Measurements from ENCODE around the gene PDGFRB.

Gene PDGFRB

GRCh38 chr5:150080696-150081435 is 74.8 kb downstream of the PDGFRB start:
- no peak for DNase-seq

DNA sequence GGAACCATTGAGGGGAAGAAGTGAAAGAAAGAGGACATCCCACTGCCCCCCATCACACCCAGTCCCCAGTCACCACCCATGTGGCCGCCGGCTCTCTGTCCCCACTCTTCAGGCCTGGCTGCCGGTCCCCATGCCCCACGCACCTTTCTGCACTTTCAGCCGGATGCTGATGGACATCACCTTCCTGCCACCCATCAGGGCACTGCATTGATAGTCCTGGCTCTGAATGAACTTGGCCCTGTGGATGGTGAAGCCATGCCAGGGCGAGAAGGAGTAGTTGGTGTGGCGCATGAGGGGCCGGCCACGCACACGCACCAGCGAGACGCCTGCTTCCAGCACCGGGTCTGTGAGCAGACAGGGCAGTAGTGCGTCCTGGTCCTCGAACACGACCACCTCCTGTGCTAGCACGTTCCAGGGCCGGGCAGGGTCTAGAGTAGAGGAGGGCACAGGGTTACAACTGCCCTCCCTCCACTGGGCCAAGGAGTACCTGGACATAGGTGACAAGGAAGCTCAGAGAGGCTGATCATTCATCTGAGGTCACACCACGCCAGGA is 75.7 kb downstream of the PDGFRB start:
- no peak for DNase-seq

DNA sequence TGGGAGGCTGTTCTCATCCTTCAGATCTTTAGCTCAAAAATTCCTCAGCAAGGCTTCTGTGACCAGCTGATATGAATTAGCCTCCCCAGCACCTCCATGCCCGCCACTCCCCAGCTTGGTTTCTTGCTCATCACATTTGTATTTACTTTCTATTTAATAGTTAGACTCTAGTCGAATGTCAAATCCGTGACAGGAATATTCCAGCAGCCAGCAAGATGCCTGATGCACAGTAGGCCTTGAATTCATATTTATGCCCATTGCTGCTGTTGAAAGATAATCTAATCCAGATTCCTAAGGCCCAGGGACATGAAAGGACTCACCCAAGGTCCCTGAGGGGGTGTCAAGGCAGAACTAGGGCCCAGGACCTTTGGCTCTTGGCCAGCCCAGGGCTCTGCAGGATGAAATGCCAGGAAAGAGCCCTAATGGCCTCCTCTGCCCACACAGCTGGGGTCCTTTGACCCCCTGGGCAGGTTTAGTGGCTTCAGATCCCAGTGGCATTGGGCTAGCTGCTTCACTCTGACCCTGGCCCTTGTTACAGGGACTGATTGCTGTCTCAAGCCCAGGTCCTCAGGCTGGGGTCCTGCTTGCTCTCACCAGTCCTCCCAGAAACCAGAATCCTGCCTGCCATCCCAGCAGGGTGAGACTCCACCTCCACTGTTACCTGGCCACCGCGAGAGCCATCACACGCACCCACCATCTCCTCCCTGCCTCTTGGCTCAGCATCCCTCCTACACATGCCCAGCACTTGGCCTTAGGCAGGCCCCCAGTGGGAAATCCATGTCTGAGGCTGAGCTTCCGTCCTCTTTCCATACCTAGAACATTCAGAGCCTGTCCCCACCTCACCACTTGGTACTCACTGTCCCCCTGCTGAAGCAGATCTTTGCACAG is 76.6 kb downstream of the PDGFRB start:
- DNase-seq, result no peak

- DNase-seq, result no peak
Measured at GRCh38 chr5:150077996-150078801, 77.4 kb downstream of the PDGFRB start.

DNA sequence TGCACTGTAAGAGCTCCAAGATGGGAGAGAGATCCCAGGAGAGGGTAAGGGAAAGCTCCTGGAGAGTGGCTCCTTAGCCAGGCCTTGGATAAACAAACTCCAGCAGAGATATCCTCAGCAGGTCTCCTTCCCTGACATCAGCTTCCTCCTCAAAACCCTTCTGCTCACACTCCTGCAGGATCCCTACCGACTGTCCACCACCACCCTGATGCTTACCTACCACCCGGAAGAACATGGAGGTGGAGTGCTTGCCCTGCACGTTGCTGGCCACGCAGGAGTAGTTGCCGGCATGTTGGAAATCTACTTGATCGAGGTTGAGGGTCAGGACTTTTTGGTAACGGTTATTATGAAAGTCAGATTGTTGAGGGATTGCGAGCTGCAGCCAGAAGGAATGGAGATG is 78.6 kb downstream of the PDGFRB start:
- DNase-seq, result no peak

DNA sequence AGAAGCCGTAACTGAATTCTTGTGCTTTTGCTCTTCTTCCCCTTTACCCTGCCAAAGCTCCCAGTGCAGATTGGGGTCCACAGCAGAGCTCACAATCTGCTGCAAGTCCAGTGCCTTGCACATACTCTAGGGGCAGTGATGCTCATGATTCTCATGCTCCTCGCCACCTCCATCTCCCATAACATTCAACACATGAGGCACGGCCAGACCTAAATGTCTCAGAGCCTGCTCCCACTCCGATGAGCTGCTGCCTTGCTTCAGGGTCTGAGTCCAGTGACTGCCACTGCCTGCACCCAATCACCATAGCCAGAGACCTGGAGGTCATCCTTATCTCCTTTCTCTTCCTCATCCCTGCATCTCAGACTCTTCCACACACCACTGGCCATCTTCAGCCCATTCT is 79.8 kb downstream of the PDGFRB start:
- no peak for DNase-seq

DNA sequence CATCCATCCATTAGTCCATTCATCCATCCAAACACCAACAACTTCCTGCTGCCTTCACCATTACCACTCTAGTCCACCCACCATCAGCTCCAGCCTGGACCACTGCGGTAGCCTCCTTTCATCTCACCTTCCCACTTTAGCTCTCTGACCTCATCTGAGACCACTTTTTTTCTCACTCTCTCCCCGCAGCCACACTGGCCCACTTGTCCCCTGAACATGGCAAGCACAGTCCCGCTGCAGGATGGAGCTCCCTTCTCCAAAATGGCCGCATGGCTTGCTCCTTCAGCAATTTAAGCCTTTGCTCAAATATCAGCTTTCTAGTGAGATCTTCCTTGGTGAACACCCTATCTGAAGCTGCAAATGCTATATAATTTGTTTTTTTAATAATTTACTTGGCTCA is 80.4 kb downstream of the PDGFRB start:
- no peak for DNase-seq

GRCh38 chr5:150073677-150074076 is 82.0 kb downstream of the PDGFRB start:
- DNase-seq, result no peak

DNA sequence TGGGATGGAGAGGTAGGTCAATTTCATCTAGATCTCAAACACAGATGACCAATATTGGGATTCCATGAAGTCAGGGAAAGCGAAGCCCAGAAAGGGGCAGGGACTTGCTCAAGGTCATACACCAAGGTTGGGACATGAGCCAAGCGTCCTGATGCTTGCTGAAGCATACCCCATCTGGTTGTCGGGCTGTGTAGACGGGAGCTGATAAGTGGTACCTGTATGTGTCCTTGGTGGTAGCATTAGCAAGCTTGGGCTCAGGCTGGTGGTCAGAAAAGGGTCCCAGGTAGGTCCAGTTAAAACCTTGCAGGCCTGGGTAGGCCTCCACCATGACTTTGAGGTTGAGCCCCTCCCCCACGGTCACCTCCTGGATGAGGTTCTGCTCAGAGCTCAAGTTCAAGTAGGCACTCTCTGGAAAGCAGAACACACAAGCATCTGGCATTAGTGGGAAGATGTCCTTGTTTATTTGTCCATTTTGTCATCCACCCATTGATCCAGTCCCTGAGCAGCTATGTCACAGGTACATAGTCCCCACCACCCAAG is 82.5 kb downstream of the PDGFRB start:
- no peak for DNase-seq

DNA sequence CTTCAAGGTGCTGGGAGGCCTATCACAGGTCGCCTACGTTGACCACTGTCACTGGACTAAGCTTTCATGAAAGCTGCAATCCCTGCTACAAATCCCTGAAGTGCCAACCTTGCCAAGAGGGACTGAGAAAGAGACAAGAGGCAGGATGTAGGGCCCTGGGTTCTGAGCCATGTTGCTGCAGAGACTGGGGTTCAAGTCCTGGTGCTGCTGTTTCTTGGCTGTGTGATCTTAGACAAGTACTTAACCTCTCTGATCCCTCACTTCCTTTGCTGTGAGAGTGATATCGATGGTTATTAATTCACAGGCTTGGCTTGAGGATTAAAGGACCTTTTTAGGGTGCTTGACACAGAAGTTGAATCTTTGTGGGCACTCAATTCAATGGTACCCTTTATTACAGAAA is 84.8 kb downstream of the PDGFRB start:
- DNase-seq, result no peak

- DNase-seq, result no peak
Measured at GRCh38 chr5:150069672-150070627, 85.7 kb downstream of the PDGFRB start.

DNA sequence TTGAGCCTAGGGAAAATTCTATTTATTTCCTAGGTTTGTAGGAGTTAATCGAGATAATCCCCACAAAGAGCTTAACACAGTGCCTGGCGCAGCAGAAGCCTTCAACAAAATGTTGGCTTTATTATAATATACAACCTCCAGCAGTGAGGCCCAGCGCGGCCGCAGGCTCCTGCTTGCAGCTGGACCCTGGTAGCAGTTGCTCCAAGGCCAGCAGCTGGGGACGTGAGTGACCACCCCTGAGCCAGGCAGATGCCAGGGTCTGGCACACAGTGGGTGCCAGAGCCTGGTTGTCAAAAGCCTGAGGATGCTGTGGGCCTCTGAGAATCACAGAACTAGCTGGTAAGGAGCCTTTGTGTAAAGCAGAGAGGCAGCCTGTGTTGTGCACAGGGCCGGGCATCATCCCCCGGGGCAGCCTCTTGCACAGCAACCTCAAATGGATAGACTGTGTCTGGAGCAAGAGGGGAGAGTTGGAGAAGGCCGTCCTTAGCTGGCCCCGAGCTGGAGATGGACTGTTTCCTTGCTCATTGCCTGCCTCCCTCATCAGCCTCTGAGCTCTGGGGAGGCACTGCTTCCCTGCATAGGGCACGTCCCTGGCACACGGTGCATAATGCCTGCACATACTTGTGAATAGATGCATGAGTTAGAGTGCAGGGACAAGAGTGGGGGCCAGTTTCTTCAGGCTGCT is 86.5 kb downstream of the PDGFRB start:
- DNase-seq, result no peak

GRCh38 chr5:150068472-150068871 is 87.2 kb downstream of the PDGFRB start:
- DNase-seq, result no peak

GRCh38 chr5:150068071-150068470 is 87.6 kb downstream of the PDGFRB start:
- no peak for DNase-seq

DNA sequence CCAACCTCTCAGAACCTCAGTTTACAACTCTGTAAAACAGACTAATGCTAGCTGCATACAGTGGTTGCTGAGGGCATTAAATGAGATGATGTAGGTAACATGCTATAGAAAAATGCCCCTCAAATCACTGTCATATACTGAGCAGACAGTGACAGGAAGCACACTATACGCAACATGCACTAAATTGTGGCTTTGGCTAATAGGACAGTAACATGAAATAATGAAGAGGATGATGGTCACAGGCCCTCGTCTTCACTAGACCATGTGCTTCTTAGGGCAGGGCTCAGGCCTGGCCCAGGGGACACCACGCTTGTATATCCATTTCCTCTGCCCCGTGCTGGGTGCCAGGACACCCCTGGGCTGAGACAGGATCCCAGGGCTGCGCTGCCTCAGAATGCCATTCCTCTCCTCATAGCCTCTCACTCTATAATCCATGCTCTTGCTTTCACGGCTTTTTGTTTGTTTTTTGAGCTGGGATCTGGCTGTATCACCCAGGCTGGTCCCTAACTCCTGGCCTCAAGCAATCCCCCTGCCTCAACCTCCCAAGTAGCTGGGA is 88.2 kb downstream of the PDGFRB start:
- DNase-seq, result no peak

GRCh38 chr5:150066901-150067396 is 88.7 kb downstream of the PDGFRB start:
- no peak for DNase-seq

DNA sequence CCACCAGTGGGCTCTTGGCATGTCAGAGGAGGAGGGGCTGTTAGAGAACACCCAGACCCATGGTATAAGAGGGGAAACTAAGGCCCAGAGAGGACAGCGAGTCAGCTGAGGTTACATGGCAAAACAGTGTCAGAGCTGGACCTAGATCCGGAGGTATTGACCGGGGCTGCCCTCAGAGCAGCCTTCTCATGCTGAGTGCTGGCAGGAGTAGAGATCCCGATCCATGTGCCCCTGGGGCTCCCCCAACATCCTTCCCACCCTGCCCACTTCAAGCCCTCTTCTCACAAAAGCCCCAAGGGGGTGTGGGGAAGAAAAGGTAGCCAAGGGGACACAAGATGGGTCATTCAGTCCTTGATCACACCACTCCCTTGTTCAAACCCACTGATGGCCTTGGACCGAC is 89.2 kb downstream of the PDGFRB start:
- no peak for DNase-seq

- no peak for DNase-seq
Measured at GRCh38 chr5:150065886-150066285, 89.8 kb downstream of the PDGFRB start.

DNA sequence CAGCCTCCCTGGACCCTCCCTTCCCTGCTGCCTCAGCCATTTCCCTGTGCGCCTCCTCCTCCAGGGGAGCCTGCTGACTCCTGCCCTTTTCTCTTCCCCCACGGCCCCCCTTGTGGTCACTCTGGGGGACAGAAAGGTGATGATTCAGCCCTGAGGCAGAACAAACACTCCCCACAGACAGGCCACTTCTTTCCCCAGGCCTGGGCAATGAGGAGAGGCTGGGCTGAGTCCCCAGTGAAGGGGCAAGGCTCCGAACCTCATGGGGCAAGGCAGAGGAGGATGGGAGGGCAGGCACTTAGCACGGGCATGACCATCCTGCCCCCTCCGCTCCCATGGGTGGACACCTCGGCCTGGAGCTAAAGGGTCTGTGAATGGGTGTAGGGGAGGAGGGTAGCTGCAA is 90.3 kb downstream of the PDGFRB start:
- DNase-seq, result no peak

- no peak for DNase-seq
Measured at GRCh38 chr5:150064681-150065220, 90.9 kb downstream of the PDGFRB start.
